K562 (cell line): ENCODE measurements around the gene OOSP1. TPM values are rescaled to one million over a fixed set of nuclear protein-coding genes. Genes with fewer than 3 reads are reported as not detected.

Source experiments
- HCFC1 ChIP-seq: IDR thresholded peaks from 2 replicates; pipeline ENCODE4 v1.6.1; 2012; ENCODE audit warnings: low read depth, low read length, improper control_type of control experiment
- HMGN3 ChIP-seq: IDR thresholded peaks from 2 replicates; pipeline ENCODE4 v1.6.1; 2011; ENCODE audit warnings: borderline replicate concordance, low read depth, mild to moderate bottlenecking, mixed read lengths, low read length; ENCODE audit not compliant: insufficient read length; ENCODE audit errors: extremely low read depth
- LCOR ChIP-seq: sonication (generic); formaldehyde crosslinking; IDR thresholded peaks from 2 replicates; pipeline ENCODE4 v1.8.0; 2022; ENCODE audit warnings: mild to moderate bottlenecking, missing genetic modification reagents
- NFRKB ChIP-seq: fragments of 450-650 bp; IDR thresholded peaks from 2 replicates; pipeline ENCODE4 v1.6.1; 2016; ENCODE audit warnings: low read depth
- RBFOX2 ChIP-seq: fragments of 200-400 bp; formaldehyde crosslinking; IDR thresholded peaks from 2 replicates; pipeline ENCODE4 v1.6.1; 2017; ENCODE audit warnings: low read depth, mild to moderate bottlenecking, low read length, moderate library complexity
- ZNF311 ChIP-seq: fragments of 250-450 bp; sonication (Bioruptor Pico); IDR thresholded peaks from 2 replicates; pipeline ENCODE4 v1.4.0; 2020; ENCODE audit warnings: mild to moderate bottlenecking, moderate library complexity
- polyA plus RNA-seq, 8 experiments: library from polyadenylated mRNA; depleted of rRNA in 4 of 8; stranded (reverse) in 5 of 8; unstranded in 3 of 8; fragments of >200 nt; fragmentation: Nextera tagmentation in 2 of 8; fragmentation: Illumina TruSeq in 1 of 8; extraction: Ambion mirVana in 2 of 8; extraction: Trizol in 1 of 8; gene quantifications; 2 replicates each; pipeline versions ENCODE4 v1.2.1 to v1.2.3, GENCODE V29; 2011 to 2014; ENCODE audit warnings: inconsistent platforms in 1 of 8, missing spikeins in 1 of 8
- total RNA-seq, 7 experiments: library from RNA; depleted of rRNA in 6 of 7; stranded (reverse); fragments of >200 nt in 6 of 7; fragmentation: Illumina TruSeq in 2 of 7; extraction: Trizol in 2 of 7; gene quantifications; 2 replicates each; pipeline versions ENCODE4 v1.2.1 to v1.2.3, GENCODE V29; 2011 to 2021; ENCODE audit warnings: low replicate concordance in 1 of 7
- TF ChIP-seq, protein P1 (sequence below): fragments of 450-650 bp; IDR thresholded peaks from 2 replicates; pipeline ENCODE4 v1.6.1; 2016; ENCODE audit warnings: antibody characterized with exemption
- TF ChIP-seq, protein P2 (sequence below): sonication (generic); formaldehyde crosslinking; IDR thresholded peaks from 2 replicates; pipeline ENCODE4 v1.8.0; 2023; ENCODE audit warnings: mild to moderate bottlenecking, missing genetic modification reagents
- TF ChIP-seq, protein P3 (sequence below): sonication (generic); formaldehyde crosslinking; IDR thresholded peaks from 2 replicates; pipeline ENCODE4 v1.8.1; 2023; ENCODE audit warnings: mild to moderate bottlenecking, missing genetic modification reagents
- TF ChIP-seq, protein P4 (sequence below): sonication (generic); formaldehyde crosslinking; IDR thresholded peaks from 2 replicates; pipeline ENCODE4 v1.8.1; 2023; ENCODE audit warnings: missing genetic modification reagents, mild to moderate bottlenecking, borderline replicate concordance
- TF ChIP-seq, protein P5 (sequence below): fragments of 250-450 bp; sonication (Bioruptor Pico); IDR thresholded peaks from 2 replicates; pipeline ENCODE4 v1.5.0; 2021

The OOSP1 gene
- total and polyA plus RNA-seq, 9 of the 15 experiments (the other 6 are each of a cell fraction or from before 2014, with no cell fraction given) = 0.14 to 3.0 (median 0.61) TPM

DNA sequence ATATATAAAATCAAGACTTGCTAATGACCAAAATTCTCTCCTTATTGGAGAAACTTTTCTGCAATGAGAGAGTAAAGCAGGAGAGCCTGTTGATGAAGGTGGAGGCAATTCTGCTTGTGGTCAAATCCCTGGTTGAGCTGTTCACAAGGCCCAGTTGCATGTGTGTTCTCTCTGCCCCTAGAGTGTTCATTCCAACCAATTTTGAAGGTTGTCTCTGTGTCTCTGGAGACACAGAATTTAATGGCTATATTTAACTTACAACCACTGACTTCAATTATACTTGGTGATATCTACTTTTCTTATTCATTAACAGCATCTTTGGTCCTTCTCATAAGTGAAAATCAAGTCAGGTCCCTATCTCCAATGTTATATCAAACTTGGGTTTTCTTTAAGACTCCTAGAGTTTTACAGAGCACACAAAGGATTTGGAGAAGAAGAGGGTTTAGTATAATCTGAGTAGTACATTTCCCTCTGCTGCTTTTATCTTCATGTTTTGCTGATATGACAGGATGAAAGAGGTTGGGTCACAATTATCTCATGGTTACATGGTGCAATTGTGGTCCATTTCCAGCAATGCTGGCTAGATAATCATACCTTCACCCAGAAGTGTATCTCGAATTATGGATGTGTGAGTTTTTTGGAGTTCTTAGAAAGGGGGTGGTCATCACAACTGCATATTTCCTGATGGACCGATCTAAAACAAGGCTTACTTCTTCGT, 29.6 kb downstream of the OOSP1 start (continued):
- TF ChIP-seq ZNF311 = no peak
- TF ChIP-seq HCFC1 = no peak
- TF ChIP-seq, protein P1, sequence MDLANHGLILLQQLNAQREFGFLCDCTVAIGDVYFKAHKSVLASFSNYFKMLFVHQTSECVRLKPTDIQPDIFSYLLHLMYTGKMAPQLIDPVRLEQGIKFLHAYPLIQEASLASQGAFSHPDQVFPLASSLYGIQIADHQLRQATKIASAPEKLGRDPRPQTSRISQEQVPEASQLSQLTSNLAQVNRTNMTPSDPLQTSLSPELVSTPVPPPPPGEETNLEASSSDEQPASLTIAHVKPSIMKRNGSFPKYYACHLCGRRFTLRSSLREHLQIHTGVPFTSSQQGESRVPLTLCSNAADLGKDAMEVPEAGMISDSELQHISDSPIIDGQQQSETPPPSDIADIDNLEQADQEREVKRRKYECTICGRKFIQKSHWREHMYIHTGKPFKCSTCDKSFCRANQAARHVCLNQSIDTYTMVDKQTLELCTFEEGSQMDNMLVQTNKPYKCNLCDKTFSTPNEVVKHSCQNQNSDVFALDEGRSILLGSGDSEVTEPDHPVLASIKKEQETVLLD = peak; percentile 38; the same call in 1 of the 2 replicates
- TF ChIP-seq NFRKB = no peak
- TF ChIP-seq, protein P2, sequence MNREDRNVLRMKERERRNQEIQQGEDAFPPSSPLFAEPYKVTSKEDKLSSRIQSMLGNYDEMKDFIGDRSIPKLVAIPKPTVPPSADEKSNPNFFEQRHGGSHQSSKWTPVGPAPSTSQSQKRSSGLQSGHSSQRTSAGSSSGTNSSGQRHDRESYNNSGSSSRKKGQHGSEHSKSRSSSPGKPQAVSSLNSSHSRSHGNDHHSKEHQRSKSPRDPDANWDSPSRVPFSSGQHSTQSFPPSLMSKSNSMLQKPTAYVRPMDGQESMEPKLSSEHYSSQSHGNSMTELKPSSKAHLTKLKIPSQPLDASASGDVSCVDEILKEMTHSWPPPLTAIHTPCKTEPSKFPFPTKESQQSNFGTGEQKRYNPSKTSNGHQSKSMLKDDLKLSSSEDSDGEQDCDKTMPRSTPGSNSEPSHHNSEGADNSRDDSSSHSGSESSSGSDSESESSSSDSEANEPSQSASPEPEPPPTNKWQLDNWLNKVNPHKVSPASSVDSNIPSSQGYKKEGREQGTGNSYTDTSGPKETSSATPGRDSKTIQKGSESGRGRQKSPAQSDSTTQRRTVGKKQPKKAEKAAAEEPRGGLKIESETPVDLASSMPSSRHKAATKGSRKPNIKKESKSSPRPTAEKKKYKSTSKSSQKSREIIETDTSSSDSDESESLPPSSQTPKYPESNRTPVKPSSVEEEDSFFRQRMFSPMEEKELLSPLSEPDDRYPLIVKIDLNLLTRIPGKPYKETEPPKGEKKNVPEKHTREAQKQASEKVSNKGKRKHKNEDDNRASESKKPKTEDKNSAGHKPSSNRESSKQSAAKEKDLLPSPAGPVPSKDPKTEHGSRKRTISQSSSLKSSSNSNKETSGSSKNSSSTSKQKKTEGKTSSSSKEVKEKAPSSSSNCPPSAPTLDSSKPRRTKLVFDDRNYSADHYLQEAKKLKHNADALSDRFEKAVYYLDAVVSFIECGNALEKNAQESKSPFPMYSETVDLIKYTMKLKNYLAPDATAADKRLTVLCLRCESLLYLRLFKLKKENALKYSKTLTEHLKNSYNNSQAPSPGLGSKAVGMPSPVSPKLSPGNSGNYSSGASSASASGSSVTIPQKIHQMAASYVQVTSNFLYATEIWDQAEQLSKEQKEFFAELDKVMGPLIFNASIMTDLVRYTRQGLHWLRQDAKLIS (CRISPR knock-in tag) = no peak
- 0 out of 2 replicates have a peak, but pooled peaks have one; percentile 38 for TF ChIP-seq LCOR
- TF ChIP-seq, protein P3, sequence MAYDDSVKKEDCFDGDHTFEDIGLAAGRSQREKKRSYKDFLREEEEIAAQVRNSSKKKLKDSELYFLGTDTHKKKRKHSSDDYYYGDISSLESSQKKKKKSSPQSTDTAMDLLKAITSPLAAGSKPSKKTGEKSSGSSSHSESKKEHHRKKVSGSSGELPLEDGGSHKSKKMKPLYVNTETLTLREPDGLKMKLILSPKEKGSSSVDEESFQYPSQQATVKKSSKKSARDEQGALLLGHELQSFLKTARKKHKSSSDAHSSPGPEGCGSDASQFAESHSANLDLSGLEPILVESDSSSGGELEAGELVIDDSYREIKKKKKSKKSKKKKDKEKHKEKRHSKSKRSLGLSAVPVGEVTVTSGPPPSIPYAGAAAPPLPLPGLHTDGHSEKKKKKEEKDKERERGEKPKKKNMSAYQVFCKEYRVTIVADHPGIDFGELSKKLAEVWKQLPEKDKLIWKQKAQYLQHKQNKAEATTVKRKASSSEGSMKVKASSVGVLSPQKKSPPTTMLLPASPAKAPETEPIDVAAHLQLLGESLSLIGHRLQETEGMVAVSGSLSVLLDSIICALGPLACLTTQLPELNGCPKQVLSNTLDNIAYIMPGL (CRISPR knock-in tag) = no peak
- TF ChIP-seq, protein P4, sequence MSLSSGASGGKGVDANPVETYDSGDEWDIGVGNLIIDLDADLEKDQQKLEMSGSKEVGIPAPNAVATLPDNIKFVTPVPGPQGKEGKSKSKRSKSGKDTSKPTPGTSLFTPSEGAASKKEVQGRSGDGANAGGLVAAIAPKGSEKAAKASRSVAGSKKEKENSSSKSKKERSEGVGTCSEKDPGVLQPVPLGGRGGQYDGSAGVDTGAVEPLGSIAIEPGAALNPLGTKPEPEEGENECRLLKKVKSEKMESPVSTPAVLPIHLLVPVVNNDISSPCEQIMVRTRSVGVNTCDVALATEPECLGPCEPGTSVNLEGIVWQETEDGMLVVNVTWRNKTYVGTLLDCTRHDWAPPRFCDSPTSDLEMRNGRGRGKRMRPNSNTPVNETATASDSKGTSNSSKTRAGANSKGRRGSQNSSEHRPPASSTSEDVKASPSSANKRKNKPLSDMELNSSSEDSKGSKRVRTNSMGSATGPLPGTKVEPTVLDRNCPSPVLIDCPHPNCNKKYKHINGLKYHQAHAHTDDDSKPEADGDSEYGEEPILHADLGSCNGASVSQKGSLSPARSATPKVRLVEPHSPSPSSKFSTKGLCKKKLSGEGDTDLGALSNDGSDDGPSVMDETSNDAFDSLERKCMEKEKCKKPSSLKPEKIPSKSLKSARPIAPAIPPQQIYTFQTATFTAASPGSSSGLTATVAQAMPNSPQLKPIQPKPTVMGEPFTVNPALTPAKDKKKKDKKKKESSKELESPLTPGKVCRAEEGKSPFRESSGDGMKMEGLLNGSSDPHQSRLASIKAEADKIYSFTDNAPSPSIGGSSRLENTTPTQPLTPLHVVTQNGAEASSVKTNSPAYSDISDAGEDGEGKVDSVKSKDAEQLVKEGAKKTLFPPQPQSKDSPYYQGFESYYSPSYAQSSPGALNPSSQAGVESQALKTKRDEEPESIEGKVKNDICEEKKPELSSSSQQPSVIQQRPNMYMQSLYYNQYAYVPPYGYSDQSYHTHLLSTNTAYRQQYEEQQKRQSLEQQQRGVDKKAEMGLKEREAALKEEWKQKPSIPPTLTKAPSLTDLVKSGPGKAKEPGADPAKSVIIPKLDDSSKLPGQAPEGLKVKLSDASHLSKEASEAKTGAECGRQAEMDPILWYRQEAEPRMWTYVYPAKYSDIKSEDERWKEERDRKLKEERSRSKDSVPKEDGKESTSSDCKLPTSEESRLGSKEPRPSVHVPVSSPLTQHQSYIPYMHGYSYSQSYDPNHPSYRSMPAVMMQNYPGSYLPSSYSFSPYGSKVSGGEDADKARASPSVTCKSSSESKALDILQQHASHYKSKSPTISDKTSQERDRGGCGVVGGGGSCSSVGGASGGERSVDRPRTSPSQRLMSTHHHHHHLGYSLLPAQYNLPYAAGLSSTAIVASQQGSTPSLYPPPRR (CRISPR knock-in tag) = no peak
- no peak for TF ChIP-seq HMGN3
- TF ChIP-seq, protein P5, sequence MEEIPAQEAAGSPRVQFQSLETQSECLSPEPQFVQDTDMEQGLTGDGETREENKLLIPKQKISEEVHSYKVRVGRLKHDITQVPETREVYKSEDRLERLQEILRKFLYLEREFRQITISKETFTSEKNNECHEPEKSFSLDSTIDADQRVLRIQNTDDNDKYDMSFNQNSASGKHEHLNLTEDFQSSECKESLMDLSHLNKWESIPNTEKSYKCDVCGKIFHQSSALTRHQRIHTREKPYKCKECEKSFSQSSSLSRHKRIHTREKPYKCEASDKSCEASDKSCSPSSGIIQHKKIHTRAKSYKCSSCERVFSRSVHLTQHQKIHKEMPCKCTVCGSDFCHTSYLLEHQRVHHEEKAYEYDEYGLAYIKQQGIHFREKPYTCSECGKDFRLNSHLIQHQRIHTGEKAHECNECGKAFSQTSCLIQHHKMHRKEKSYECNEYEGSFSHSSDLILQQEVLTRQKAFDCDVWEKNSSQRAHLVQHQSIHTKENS = no peak
- TF ChIP-seq RBFOX2 = peak; percentile 13; the same call in 1 of the 2 replicates
